BLaER1 (cell line): ENCODE data around the gene IL37.

Experiments
- H3K27ac ChIP-seq: shearing (Covaris generic); formaldehyde crosslinking; 2 replicates; pipeline ENCODE4 v1.8.1; 2022
- H3K27me3 ChIP-seq: shearing (Covaris generic); formaldehyde crosslinking; 2 replicates; pipeline ENCODE4 v1.8.1; 2022
- H3K36me3 ChIP-seq: shearing (Covaris generic); formaldehyde crosslinking; 2 replicates; pipeline ENCODE4 v1.8.1; 2022
- H3K4me1 ChIP-seq: shearing (Covaris generic); formaldehyde crosslinking; 2 replicates; pipeline ENCODE4 v1.8.1; 2022
- H3K4me2 ChIP-seq: shearing (Covaris generic); formaldehyde crosslinking; 2 replicates; pipeline ENCODE4 v1.8.1; 2022
- H3K4me3 ChIP-seq: shearing (Covaris generic); formaldehyde crosslinking; 2 replicates; pipeline ENCODE4 v1.8.1; 2022
- H3K9ac ChIP-seq: shearing (Covaris generic); formaldehyde crosslinking; 2 replicates; pipeline ENCODE4 v1.8.1; 2022
- H3K9me3 ChIP-seq: shearing (Covaris generic); formaldehyde crosslinking; 2 replicates; pipeline ENCODE4 v1.8.1; 2022
- H4K20me1 ChIP-seq: shearing (Covaris generic); formaldehyde crosslinking; 2 replicates; pipeline ENCODE4 v1.8.1; 2022
- Cebpa-rat ChIP-seq: shearing (Covaris generic); IDR thresholded peaks from 2 replicates; pipeline ENCODE4 v1.8.1; 2022

The IL37 gene

DNA sequence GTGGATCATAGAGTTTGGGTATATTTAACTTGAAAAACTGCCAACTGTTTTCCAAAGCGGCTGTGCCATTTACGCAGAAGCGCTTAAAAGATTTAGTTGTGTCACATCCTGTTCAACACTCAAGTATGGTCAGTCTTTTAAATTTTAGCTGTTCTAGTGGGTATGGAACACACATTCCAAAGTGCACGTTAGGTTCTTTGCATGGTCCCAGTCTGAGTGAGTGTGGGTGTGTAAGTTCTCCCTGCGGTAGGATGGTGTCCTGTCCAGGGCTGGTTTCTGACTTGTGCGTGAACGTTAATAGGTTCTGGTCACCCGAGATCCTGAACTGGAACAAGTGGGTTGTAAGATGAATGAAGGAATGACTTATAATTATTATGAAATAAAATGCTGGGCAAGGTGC lies 38.5 kb downstream of the IL37 start:
- Histone ChIP-seq H3K4me1 (no peaks in the 10 kb centered on the region), H3K9ac (no peak overlapping the region), H4K20me1 (no peaks in the 10 kb centered on the region), H3K9me3 (peaks cover 38% of the 10 kb centered on the region), H3K4me2 (no peak overlapping the region), H3K27me3 (no peaks in the 10 kb centered on the region), H3K36me3 (peaks cover 7% of the 10 kb centered on the region; the same call in 1 of the 2 replicates), H3K4me3 (no peak overlapping the region), H3K27ac (no peak overlapping the region)
- TF ChIP-seq Cebpa-rat, result no peak

DNA sequence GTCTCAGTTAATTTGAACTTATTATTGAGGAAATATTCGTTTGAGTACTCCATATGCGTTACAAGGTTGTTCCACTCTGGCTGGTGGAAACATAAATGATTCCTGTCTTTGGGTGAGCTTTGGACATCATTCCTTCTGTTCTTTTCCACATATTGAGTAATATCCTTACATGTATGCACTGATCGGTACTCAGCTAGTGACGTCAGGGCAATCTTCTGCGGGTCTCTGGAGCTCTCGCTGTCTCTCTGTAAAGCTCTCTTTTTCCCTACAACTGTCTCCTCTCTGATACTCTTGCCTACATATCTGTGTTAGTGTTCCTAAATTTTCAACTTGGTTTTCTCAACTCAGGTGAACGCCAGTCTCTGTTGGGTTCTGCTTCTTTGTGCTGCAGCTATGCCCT lies 43.4 kb downstream of the IL37 start:
- Histone ChIP-seq H3K9me3 (0 out of 2 replicates have a peak, but pooled peaks cover 4% of the 10 kb centered on the region), H3K9ac (no peak overlapping the region), H3K36me3 (no peaks in the 10 kb centered on the region), H3K4me2 (no peak overlapping the region), H3K4me1 (0 out of 2 replicates have a peak, but pooled peaks cover 5% of the 10 kb centered on the region), H3K27ac (no peak overlapping the region), H4K20me1 (no peaks in the 10 kb centered on the region), H3K4me3 (no peak overlapping the region), H3K27me3 (no peaks in the 10 kb centered on the region)
- no peak for TF ChIP-seq Cebpa-rat

DNA sequence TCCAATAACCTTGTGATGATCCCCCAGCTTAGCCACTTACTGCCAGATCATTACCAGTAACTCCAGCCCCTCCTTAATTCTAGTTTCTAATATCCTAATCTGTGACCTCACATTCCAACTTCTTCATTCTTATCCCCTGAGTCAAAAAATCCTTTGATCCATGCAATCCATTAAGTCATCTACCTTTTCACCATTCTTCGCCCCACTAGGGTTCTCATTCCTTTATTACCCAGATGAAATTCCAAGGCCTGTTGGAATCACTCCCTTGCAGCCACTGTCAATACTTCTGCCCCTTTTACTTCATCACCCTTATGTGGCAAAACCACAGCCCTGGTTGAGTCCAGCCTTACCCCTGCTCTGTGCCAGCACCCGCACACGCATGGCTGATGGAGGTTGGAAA lies 46.5 kb downstream of the IL37 start:
- 0 out of 2 replicates have a peak, but pooled peaks cover 5% of the 10 kb centered on the region for H3K4me1 ChIP-seq
- TF ChIP-seq Cebpa-rat, result no peak
- H3K27ac ChIP-seq, result no peak overlapping the region
- no peaks in the 10 kb centered on the region for H4K20me1 ChIP-seq
- H3K9me3 ChIP-seq, result no peaks in the 10 kb centered on the region
- no peak overlapping the region for H3K4me3 ChIP-seq
- no peaks in the 10 kb centered on the region for H3K27me3 ChIP-seq
- no peak overlapping the region for H3K4me2 ChIP-seq
- no peaks in the 10 kb centered on the region for H3K36me3 ChIP-seq
- no peak overlapping the region for H3K9ac ChIP-seq

- Histone ChIP-seq H3K27ac (no peak overlapping the region), H3K9me3 (no peaks in the 10 kb centered on the region), H3K36me3 (no peaks in the 10 kb centered on the region), H3K4me1 (0 out of 2 replicates have a peak, but pooled peaks cover 5% of the 10 kb centered on the region), H3K9ac (no peak overlapping the region), H3K27me3 (no peaks in the 10 kb centered on the region), H3K4me3 (no peak overlapping the region), H3K4me2 (no peak overlapping the region), H4K20me1 (no peaks in the 10 kb centered on the region)
- 0 out of 2 replicates have a peak, but pooled peaks have one; percentile 33 for TF ChIP-seq Cebpa-rat
Measured at GRCh38 chr2:112958428-112959108, 47.6 kb downstream of the IL37 start.

DNA sequence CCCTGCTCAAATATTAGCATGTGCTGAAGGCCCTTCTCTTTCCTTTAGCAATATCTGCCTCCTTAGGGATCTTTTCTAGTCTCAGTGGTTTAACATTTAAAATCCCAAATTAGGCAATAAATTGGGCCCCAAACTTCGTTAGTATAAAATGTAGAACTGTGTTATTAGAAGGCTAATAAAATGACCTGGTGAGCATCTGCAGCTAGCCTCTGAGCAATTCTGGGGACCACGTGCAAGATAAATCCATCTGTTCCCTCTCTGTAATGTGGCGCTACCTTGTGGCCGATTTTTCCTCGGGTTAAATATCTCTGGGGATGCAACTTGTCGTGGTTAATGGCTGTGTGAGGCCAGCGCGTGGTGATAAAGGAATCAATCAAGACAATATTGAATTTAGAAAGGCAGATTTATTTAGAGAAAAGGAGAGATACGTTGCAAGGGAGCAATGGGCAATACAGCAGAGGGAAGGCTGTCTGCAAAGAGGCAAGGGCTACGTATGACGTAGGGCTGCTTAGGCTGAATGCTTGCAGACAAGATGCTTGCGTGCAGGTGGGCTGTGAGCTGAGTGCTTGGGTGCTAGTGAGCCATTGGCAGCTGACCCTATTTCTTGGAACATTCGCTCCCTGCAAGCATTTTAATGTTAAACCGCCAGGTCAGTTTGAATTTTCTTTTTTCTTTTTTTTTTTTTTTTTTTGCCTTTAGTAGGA lies 48.3 kb downstream of the IL37 start:
- Histone ChIP-seq H3K9ac (no peak overlapping the region), H3K4me1 (0 out of 2 replicates have a peak, but pooled peaks cover 5% of the 10 kb centered on the region), H3K9me3 (no peaks in the 10 kb centered on the region), H3K4me2 (no peak overlapping the region), H3K27ac (no peak overlapping the region), H3K27me3 (no peaks in the 10 kb centered on the region), H4K20me1 (no peaks in the 10 kb centered on the region), H3K4me3 (no peak overlapping the region), H3K36me3 (no peaks in the 10 kb centered on the region)
- no peak for TF ChIP-seq Cebpa-rat

GRCh38 chr2:112960230-112960825 lies 49.4 kb downstream of the IL37 start:
- H4K20me1 ChIP-seq, result no peaks in the 10 kb centered on the region
- H3K27me3 ChIP-seq, result no peaks in the 10 kb centered on the region
- no peaks in the 10 kb centered on the region for H3K9me3 ChIP-seq
- TF ChIP-seq Cebpa-rat, result no peak
- no peak overlapping the region for H3K27ac ChIP-seq
- H3K36me3 ChIP-seq, result no peaks in the 10 kb centered on the region
- 0 out of 2 replicates have a peak, but pooled peaks cover 5% of the 10 kb centered on the region for H3K4me1 ChIP-seq
- no peak overlapping the region for H3K9ac ChIP-seq
- no peak overlapping the region for H3K4me2 ChIP-seq
- H3K4me3 ChIP-seq, result no peak overlapping the region

DNA sequence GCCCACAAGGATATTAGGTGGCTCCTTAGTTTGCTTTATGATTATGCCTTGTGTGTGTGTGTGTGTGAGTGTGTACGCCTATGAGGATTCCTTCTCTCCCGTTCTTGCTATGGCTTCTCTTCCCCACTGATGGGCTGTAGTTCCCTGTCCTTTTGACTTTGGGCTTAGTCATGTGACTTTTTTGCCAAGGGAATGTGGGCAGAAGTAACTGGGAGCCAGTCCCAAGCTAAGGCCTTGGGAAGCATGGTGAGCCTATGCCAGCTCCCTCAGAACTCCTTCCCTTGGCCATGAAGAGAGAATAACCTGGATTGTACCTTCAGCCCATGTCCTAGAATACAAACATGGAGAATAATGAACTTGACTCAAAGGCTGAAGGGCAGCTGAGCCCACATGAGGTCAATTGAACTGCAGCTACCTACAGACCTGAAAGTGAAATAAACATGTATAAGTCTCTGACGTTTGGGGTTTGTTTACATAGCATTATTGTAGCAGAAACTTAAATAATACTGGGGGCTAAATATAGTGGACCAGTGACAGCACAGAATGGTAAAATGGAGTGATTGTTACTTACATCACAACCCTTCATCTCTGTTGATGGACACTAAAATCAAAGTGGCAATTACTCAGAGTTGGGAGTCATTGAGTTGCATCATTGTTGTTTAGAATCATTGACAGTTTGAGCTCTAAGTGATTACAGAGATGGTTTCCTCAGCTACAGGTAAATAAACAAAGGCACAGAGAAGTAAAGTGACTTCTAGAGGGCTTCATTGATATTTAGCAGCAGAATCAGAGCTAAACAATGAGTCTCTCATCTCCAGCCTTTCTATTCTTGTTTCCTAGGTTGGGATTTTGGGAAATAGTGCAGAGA lies 51.6 kb downstream of the IL37 start:
- Histone ChIP-seq H3K4me2 (no peak overlapping the region), H3K9ac (no peak overlapping the region), H3K4me3 (no peak overlapping the region), H3K27me3 (no peaks in the 10 kb centered on the region), H3K9me3 (no peaks in the 10 kb centered on the region), H4K20me1 (no peaks in the 10 kb centered on the region), H3K36me3 (no peaks in the 10 kb centered on the region), H3K27ac (no peak overlapping the region), H3K4me1 (0 out of 2 replicates have a peak, but pooled peaks cover 5% of the 10 kb centered on the region)
- no peak for TF ChIP-seq Cebpa-rat

DNA sequence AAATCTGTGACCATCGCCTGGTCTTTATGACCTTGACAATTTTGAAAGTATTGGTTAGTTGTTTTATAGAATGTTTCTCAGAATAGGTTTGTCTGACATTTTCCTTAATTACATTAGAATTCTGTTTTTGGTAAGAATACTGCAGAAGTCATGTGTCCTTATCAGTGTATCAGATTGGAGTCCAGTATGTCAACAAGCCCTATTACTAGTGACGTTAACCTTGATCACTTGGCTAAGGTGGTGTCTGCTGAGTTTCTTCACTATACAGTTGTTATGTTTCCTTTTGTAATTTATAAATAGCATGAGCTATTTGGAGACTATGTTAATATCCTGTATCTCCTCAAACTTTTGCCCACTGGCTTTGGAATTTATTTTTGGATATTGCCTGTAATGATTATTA lies 56.1 kb downstream of the IL37 start:
- H3K9me3 ChIP-seq, result no peaks in the 10 kb centered on the region
- no peak overlapping the region for H3K4me3 ChIP-seq
- H3K27ac ChIP-seq, result no peak overlapping the region
- H4K20me1 ChIP-seq, result no peaks in the 10 kb centered on the region
- no peak overlapping the region for H3K4me2 ChIP-seq
- no peaks in the 10 kb centered on the region for H3K27me3 ChIP-seq
- no peaks in the 10 kb centered on the region for H3K36me3 ChIP-seq
- no peaks in the 10 kb centered on the region for H3K4me1 ChIP-seq
- H3K9ac ChIP-seq, result no peak overlapping the region
- no peak for TF ChIP-seq Cebpa-rat
